SH-SY5Y (cell line): ENCODE data around the gene CDK18.

ENCODE experiments used
- GATA2 ChIP-seq: IDR thresholded peaks from 2 replicates; pipeline ENCODE4 v1.6.1; 2011; ENCODE audit warnings: mild to moderate bottlenecking, low read depth, low read length
- GATA3 ChIP-seq: IDR thresholded peaks from 2 replicates; pipeline ENCODE4 v1.6.1; 2011; ENCODE audit warnings: low read depth, mild to moderate bottlenecking, low read length, moderate library complexity

- TF ChIP-seq GATA2 (no peak), GATA3 (no peak)
Observed at GRCh38 chr1:205580140-205580922, 75.9 kb downstream of the CDK18 start.
